K562 (cell line): ENCODE measurements around the gene MAGEB1. TPM values are rescaled to one million over a fixed set of nuclear protein-coding genes. Genes with fewer than 3 reads are reported as not detected.

Experiments
- CBX1 ChIP-seq: sonication (generic); IDR thresholded peaks from 2 replicates; pipeline ENCODE4 v1.6.1; 2016; ENCODE audit warnings: antibody characterized with exemption, low read depth, mild to moderate bottlenecking
- DACH1 ChIP-seq: fragments of 450-650 bp; IDR thresholded peaks from 2 replicates; pipeline ENCODE4 v1.6.1; 2018; ENCODE audit not compliant: partially characterized antibody
- EP300 ChIP-seq: IDR thresholded peaks from 2 replicates; pipeline ENCODE4 v1.6.1; 2012; ENCODE audit warnings: low read length, improper control_type of control experiment
- FOXA1 ChIP-seq: fragments of 450-650 bp; IDR thresholded peaks from 2 replicates; pipeline ENCODE4 v1.6.1; 2016; ENCODE audit warnings: mild to moderate bottlenecking, borderline replicate concordance
- FOXJ3 ChIP-seq: sonication (generic); formaldehyde crosslinking; IDR thresholded peaks from 2 replicates; pipeline ENCODE4 v1.4.0; 2020; ENCODE audit warnings: mild to moderate bottlenecking, missing genetic modification reagents
- GABPB2 ChIP-seq: fragments of 250-450 bp; sonication (Bioruptor Pico); conservative IDR thresholded peaks from 2 replicates; pipeline ENCODE4 v1.5.1; 2021; ENCODE audit warnings: mild to moderate bottlenecking
- HNRNPLL ChIP-seq: fragments of 200-400 bp; formaldehyde crosslinking; IDR thresholded peaks from 2 replicates; pipeline ENCODE4 v1.6.1; 2017; ENCODE audit warnings: low read length, low read depth, mild to moderate bottlenecking; ENCODE audit not compliant: poor library complexity, severe bottlenecking
- JUNB ChIP-seq: fragments of 450-650 bp; formaldehyde crosslinking; conservative IDR thresholded peaks from 2 replicates; pipeline ENCODE4 v1.4.0; 2020; ENCODE audit warnings: mild to moderate bottlenecking
- MAFK ChIP-seq: IDR thresholded peaks from 2 replicates; pipeline ENCODE4 v1.6.1; 2011; ENCODE audit warnings: low read length, improper control_type of control experiment
- MAZ ChIP-seq, 2 experiments: fragments of 450-650 bp in 1 of 2; sonication (generic) in 1 of 2; formaldehyde crosslinking; IDR thresholded peaks in 1 of 2; conservative IDR thresholded peaks in 1 of 2; 2 replicates each; pipeline versions ENCODE4 v1.4.0 to v1.5.0; 2020; ENCODE audit warnings: mild to moderate bottlenecking in 1 of 2, missing genetic modification reagents in 1 of 2
- MEF2D ChIP-seq: conservative IDR thresholded peaks from 2 replicates; pipeline ENCODE4 v1.6.1; 2016; ENCODE audit warnings: low read depth, missing genetic modification characterization, missing compliant biosample characterization
- NFE2 ChIP-seq: IDR thresholded peaks from 2 replicates; pipeline ENCODE4 v1.6.1; 2014; ENCODE audit warnings: antibody characterized with exemption, low read depth
- NFE2L1 ChIP-seq: fragments of 450-650 bp; IDR thresholded peaks from 2 replicates; pipeline ENCODE4 v1.6.1; 2016; ENCODE audit warnings: missing genetic modification characterization, low read depth, mild to moderate bottlenecking, missing compliant biosample characterization, moderate library complexity, borderline replicate concordance
- NR2C2 ChIP-seq, 2 experiments: fragments of 200-800 bp in 1 of 2; sonication (Bioruptor generic) in 1 of 2; sonication (generic) in 1 of 2; formaldehyde crosslinking in 1 of 2; IDR thresholded peaks; 2 replicates each; pipeline versions ENCODE4 v1.6.1 to v1.8.0; 2016 to 2022; ENCODE audit warnings: mild to moderate bottlenecking in 1 of 2, missing compliant biosample characterization in 1 of 2, missing genetic modification characterization in 1 of 2, missing genetic modification reagents in 1 of 2
- SMAD4 ChIP-seq: fragments of 250-450 bp; sonication (Bioruptor Pico); conservative IDR thresholded peaks from 2 replicates; pipeline ENCODE4 v1.8.0; 2021; ENCODE audit warnings: inconsistent platforms, mild to moderate bottlenecking, moderate library complexity
- SMARCC2 ChIP-seq: fragments of 450-650 bp; IDR thresholded peaks from 2 replicates; pipeline ENCODE4 v1.6.1; 2017; ENCODE audit warnings: antibody characterized with exemption, moderate library complexity, mild to moderate bottlenecking, low read depth
- SOX6 ChIP-seq: fragments of 450-650 bp; IDR thresholded peaks from 2 replicates; pipeline ENCODE4 v1.6.1; 2014; ENCODE audit warnings: mild to moderate bottlenecking
- TAF15 ChIP-seq: fragments of 200-400 bp; formaldehyde crosslinking; IDR thresholded peaks from 2 replicates; pipeline ENCODE4 v1.6.1; 2017; ENCODE audit warnings: mild to moderate bottlenecking, low read depth, low read length, moderate library complexity
- U2AF1 ChIP-seq: fragments of 200-400 bp; formaldehyde crosslinking; optimal IDR thresholded peaks from 2 replicates; pipeline ENCODE3; 2017; ENCODE audit warnings: mild to moderate bottlenecking, low read depth, low read length, moderate library complexity
- ZNF174 ChIP-seq: fragments of 250-450 bp; sonication (Bioruptor Pico); IDR thresholded peaks from 2 replicates; pipeline ENCODE4 v1.4.0; 2020; ENCODE audit warnings: mild to moderate bottlenecking
- ZNF175 ChIP-seq: fragments of 200-800 bp; sonication (Bioruptor generic); IDR thresholded peaks from 2 replicates; pipeline ENCODE4 v1.6.1; 2016; ENCODE audit warnings: low read depth, mild to moderate bottlenecking, missing genetic modification characterization, missing compliant biosample characterization
- ZNF239 ChIP-seq: fragments of 250-450 bp; sonication (Bioruptor Pico); IDR thresholded peaks from 2 replicates; pipeline ENCODE4 v1.4.0; 2020; ENCODE audit warnings: mild to moderate bottlenecking
- ZNF41 ChIP-seq: fragments of 250-450 bp; sonication (Bioruptor Pico); conservative IDR thresholded peaks from 2 replicates; pipeline ENCODE4 v1.4.0; 2020; ENCODE audit warnings: mild to moderate bottlenecking
- polyA plus RNA-seq, 8 experiments: library from polyadenylated mRNA; depleted of rRNA in 4 of 8; stranded (reverse) in 5 of 8; unstranded in 3 of 8; fragments of >200 nt; fragmentation: Nextera tagmentation in 2 of 8; fragmentation: Illumina TruSeq in 1 of 8; extraction: Ambion mirVana in 2 of 8; extraction: Trizol in 1 of 8; gene quantifications; 2 replicates each; pipeline versions ENCODE4 v1.2.1 to v1.2.3, GENCODE V29; 2011 to 2014; ENCODE audit warnings: inconsistent platforms in 1 of 8, missing spikeins in 1 of 8
- total RNA-seq, 7 experiments: library from RNA; depleted of rRNA in 6 of 7; stranded (reverse); fragments of >200 nt in 6 of 7; fragmentation: Illumina TruSeq in 2 of 7; extraction: Trizol in 2 of 7; gene quantifications; 2 replicates each; pipeline versions ENCODE4 v1.2.1 to v1.2.3, GENCODE V29; 2011 to 2021; ENCODE audit warnings: low replicate concordance in 1 of 7
- TF ChIP-seq, protein P1 (sequence below): sonication (generic); formaldehyde crosslinking; IDR thresholded peaks from 2 replicates; pipeline ENCODE4 v1.8.1; 2022; ENCODE audit warnings: missing genetic modification reagents
- TF ChIP-seq, protein P2 (sequence below), 2 experiments: fragments of 450-650 bp; IDR thresholded peaks; 2 replicates each; pipeline ENCODE4 v1.6.1; 2018; ENCODE audit warnings: mild to moderate bottlenecking in 2 of 2, low read depth in 1 of 2; ENCODE audit not compliant: partially characterized antibody in 2 of 2

Gene MAGEB1
- total and polyA plus RNA-seq, 9 of the 15 experiments (the other 6 are each of a cell fraction or from before 2014, with no cell fraction given): 32.6 to 100 (median 43.4) TPM

DNA sequence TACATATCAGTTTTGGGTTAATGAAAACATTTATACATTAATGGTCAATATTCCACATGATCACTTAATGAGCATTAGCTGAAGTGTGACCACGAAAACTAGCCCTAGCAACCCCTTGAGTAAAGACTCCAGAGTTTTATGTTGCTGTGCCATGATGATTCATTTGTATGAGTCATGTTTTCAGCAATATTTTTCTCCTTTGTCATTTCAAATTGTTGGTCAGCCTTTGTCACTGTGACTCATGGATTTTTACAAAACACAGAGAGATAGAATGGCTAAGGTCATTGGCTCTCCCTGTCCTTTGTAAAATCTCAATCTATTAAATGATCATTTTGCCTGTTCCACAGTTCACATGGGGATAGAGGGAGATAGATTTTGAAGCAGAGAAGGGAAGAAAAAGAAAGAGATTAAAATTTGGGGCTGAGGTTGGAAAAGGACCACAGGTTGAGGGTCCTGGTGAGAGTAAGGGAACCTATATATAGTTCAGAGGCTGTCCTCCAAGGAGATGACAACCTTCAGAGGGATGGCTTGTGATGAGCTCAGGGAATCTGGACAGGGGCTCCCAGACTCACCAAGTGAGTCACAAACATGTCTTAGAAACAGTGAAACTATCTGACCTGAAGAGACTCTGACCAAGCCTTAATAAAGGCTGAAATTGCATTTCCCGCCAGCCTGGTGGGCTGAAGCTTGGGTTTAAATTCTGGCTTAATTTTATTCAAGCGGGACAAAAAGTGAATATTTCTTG lies 36.7 kb downstream of the MAGEB1 start (continued):
- TF ChIP-seq FOXJ3 (CRISPR knock-in tag): 0 out of 2 replicates have a peak, but pooled peaks have one; percentile 53
- TF ChIP-seq ZNF41 (CRISPR knock-in tag): no peak
- TF ChIP-seq, protein P1, sequence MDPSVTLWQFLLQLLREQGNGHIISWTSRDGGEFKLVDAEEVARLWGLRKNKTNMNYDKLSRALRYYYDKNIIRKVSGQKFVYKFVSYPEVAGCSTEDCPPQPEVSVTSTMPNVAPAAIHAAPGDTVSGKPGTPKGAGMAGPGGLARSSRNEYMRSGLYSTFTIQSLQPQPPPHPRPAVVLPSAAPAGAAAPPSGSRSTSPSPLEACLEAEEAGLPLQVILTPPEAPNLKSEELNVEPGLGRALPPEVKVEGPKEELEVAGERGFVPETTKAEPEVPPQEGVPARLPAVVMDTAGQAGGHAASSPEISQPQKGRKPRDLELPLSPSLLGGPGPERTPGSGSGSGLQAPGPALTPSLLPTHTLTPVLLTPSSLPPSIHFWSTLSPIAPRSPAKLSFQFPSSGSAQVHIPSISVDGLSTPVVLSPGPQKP: no peak
- peak; percentile 91 for TF ChIP-seq SOX6
- peak; percentile 59; the same call in 1 of the 2 replicates for TF ChIP-seq NFE2L1 (tag)
- TF ChIP-seq U2AF1: no peak
- TF ChIP-seq MEF2D (tag): peak; percentile 47
- TF ChIP-seq, protein P2, sequence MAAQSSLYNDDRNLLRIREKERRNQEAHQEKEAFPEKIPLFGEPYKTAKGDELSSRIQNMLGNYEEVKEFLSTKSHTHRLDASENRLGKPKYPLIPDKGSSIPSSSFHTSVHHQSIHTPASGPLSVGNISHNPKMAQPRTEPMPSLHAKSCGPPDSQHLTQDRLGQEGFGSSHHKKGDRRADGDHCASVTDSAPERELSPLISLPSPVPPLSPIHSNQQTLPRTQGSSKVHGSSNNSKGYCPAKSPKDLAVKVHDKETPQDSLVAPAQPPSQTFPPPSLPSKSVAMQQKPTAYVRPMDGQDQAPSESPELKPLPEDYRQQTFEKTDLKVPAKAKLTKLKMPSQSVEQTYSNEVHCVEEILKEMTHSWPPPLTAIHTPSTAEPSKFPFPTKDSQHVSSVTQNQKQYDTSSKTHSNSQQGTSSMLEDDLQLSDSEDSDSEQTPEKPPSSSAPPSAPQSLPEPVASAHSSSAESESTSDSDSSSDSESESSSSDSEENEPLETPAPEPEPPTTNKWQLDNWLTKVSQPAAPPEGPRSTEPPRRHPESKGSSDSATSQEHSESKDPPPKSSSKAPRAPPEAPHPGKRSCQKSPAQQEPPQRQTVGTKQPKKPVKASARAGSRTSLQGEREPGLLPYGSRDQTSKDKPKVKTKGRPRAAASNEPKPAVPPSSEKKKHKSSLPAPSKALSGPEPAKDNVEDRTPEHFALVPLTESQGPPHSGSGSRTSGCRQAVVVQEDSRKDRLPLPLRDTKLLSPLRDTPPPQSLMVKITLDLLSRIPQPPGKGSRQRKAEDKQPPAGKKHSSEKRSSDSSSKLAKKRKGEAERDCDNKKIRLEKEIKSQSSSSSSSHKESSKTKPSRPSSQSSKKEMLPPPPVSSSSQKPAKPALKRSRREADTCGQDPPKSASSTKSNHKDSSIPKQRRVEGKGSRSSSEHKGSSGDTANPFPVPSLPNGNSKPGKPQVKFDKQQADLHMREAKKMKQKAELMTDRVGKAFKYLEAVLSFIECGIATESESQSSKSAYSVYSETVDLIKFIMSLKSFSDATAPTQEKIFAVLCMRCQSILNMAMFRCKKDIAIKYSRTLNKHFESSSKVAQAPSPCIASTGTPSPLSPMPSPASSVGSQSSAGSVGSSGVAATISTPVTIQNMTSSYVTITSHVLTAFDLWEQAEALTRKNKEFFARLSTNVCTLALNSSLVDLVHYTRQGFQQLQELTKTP (IDR thresholded peaks at IDR 0.05; ENCODE audit: low read depth in 1 of 2, partially characterized antibody in 2 of 2): peak in 1 of 2 experiments; percentile 21
- no peak for TF ChIP-seq CBX1
- no peak for TF ChIP-seq ZNF174
- TF ChIP-seq GABPB2 (CRISPR knock-in tag): no peak
- TF ChIP-seq NR2C2 (CRISPR knock-in tag; IDR thresholded peaks at IDR 0.05): no peak
- TF ChIP-seq NR2C2 (tag; IDR thresholded peaks at IDR 0.05): peak; percentile 66; the same call in 1 of the 2 replicates
- TF ChIP-seq FOXA1: no peak
- peak; percentile 85 for TF ChIP-seq EP300
- no peak for TF ChIP-seq HNRNPLL
- no peak for TF ChIP-seq ZNF239 (CRISPR knock-in tag)
- TF ChIP-seq JUNB (CRISPR knock-in tag): peak; percentile 96
- TF ChIP-seq NFE2: peak; percentile 95
- TF ChIP-seq DACH1: peak; percentile 23
- peak; percentile 93 for TF ChIP-seq MAFK
- TF ChIP-seq MAZ (CRISPR knock-in tag; conservative IDR thresholded peaks at IDR 0.05 in 1 of 2, IDR thresholded peaks at IDR 0.05 in 1 of 2): no peak
- TF ChIP-seq ZNF175 (CRISPR knock-in tag): no peak
- TF ChIP-seq SMAD4 (CRISPR knock-in tag): no peak
- no peak for TF ChIP-seq TAF15
- TF ChIP-seq SMARCC2: peak; percentile 82
